Suprapubic skin (tissue), 4 donors: ENCODE measurements around the gene CYP26C1. TPM values are rescaled to one million over a fixed set of nuclear protein-coding genes. Genes with fewer than 3 reads are reported as not detected.

Source experiments
- DNase-seq, 2 donors: peaks; one replicate each; pipeline ENCODE4 v3.0.0-alpha.2; 2019; ENCODE audit warnings: low spot score in 2 of 2
- H3K27ac ChIP-seq: fragments of 200-600 bp; sonication (generic); one replicate; pipeline ENCODE4 v1.5.1; 2019
- H3K27me3 ChIP-seq: fragments of 200-600 bp; sonication (generic); one replicate; pipeline ENCODE4 v1.5.1; 2019
- H3K36me3 ChIP-seq: fragments of 200-600 bp; sonication (generic); one replicate; pipeline ENCODE4 v1.5.1; 2019
- H3K4me1 ChIP-seq: fragments of 200-600 bp; sonication (generic); one replicate; pipeline ENCODE4 v1.5.1; 2019
- H3K4me3 ChIP-seq: fragments of 200-600 bp; sonication (generic); one replicate; pipeline ENCODE4 v1.5.1; 2019; ENCODE audit warnings: mild to moderate bottlenecking
- H3K9me3 ChIP-seq: fragments of 200-600 bp; sonication (generic); one replicate; pipeline ENCODE4 v1.5.1; 2019
- CTCF ChIP-seq, 2 donors: fragments of 200-600 bp in 1 of 2; fragments of 450-650 bp in 1 of 2; sonication (generic) in 1 of 2; IDR thresholded peaks; one replicate each; pipeline ENCODE4 v1.5.1; 2016 to 2019; ENCODE audit warnings: antibody characterized with exemption in 2 of 2, mild to moderate bottlenecking in 1 of 2, moderate library complexity in 1 of 2
- EP300 ChIP-seq: sonication (generic); formaldehyde crosslinking; IDR thresholded peaks from one replicate; pipeline ENCODE4 v1.6.1; 2017; ENCODE audit warnings: antibody characterized with exemption
- POLR2A ChIP-seq, 2 donors: fragments of 450-650 bp; IDR thresholded peaks; one replicate each; pipeline ENCODE4 v1.6.1; 2017; ENCODE audit warnings: antibody characterized with exemption in 2 of 2, mild to moderate bottlenecking in 2 of 2, moderate library complexity in 2 of 2
- POLR2AphosphoS5 ChIP-seq, 3 donors: sonication (generic); formaldehyde crosslinking; IDR thresholded peaks; one replicate each; pipeline ENCODE4 v1.6.1; 2017; ENCODE audit warnings: antibody characterized with exemption in 3 of 3
- WGBS: methylation state at CpG from one replicate; pipeline ENCODE4 v1.1.5; 2018; 5-methylcytosine and 5-hydroxymethylcytosine counted together
- total RNA-seq, 4 donors: library from RNA; depleted of rRNA; stranded (reverse); fragments of >200 nt; gene quantifications; one replicate each; pipeline ENCODE4 v1.1.0, GENCODE V29; 2016

The CYP26C1 gene
- total RNA-seq, 4 donors from 2014 or later = 0.21 TPM; not detected in 3

DNA sequence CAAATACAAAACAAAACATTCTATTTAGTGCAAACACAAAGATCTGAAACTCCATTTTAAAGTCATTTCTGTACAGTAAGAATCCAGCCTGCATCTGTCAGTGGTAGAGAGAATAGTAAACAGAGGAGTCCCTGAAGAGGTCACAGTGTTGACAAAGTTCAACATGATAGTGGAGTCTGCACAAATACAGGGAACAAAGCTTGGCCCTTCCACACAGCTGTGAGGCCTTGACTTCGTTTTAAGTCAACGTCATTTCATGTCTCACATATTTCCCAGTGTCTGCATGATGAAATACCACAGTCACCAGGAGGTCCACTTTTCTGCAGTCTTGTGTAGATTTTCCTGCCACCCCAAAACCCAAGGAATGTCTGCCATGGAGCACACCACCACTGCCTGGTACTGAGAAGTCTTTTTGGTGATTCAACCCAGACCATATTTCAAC lies 46.1 kb downstream of the CYP26C1 start:
- Histone ChIP-seq H3K4me3 (no peak overlapping the region), H3K27me3 (no peaks in the 10 kb centered on the region), H3K36me3 (no peaks in the 10 kb centered on the region), H3K9me3 (no peaks in the 10 kb centered on the region), H3K4me1 (no peaks in the 10 kb centered on the region), H3K27ac (no peak overlapping the region)
- WGBS = 55% methylated on average over 2 of the region's 2 CpGs
- TF ChIP-seq EP300 (no peak), POLR2A (IDR thresholded peaks at IDR 0.05) (no peak), POLR2AphosphoS5 (IDR thresholded peaks at IDR 0.05) (no peak), CTCF (IDR thresholded peaks at IDR 0.05) (no peak)
- no peak for DNase-seq

- peaks cover 11% of the 10 kb centered on the region for H3K27me3 ChIP-seq
- no peaks in the 10 kb centered on the region for H3K4me1 ChIP-seq
- DNase-seq = no peak
- WGBS = 89% methylated on average over 3 of the region's 3 CpGs
- H3K4me3 ChIP-seq = no peak overlapping the region
- TF ChIP-seq CTCF (IDR thresholded peaks at IDR 0.05) (no peak), POLR2A (IDR thresholded peaks at IDR 0.05) (no peak), EP300 (no peak), POLR2AphosphoS5 (IDR thresholded peaks at IDR 0.05) (no peak)
- no peaks in the 10 kb centered on the region for H3K36me3 ChIP-seq
- no peaks in the 10 kb centered on the region for H3K9me3 ChIP-seq
- no peak overlapping the region for H3K27ac ChIP-seq
Observed at GRCh38 chr10:93110472-93111146, 50.0 kb downstream of the CYP26C1 start.

DNA sequence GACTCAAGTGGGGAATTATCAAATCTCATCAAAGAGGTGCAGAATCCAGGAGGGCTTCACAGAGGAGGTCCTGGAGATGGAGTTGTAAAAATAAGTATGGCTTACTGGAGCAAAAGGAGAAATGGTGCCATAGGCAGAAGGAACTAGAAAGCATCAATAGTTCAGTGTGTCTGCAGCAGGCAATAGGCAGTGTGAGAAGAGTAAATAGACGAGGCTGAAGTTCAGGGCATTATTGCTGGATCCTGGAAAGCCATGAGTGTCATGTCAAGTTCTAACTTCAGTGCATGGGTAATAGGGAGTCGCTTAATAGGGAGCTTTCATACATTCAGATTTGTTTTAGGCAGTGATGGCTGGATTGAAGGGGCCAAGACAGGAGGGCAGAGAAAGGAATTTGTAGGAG lies 52.4 kb downstream of the CYP26C1 start:
- H3K27ac ChIP-seq = no peak overlapping the region
- 70% methylated on average over 2 of the region's 2 CpGs for WGBS
- H3K36me3 ChIP-seq = no peaks in the 10 kb centered on the region
- H3K4me1 ChIP-seq = no peaks in the 10 kb centered on the region
- no peak for TF ChIP-seq EP300
- TF ChIP-seq CTCF (IDR thresholded peaks at IDR 0.05) = no peak
- TF ChIP-seq POLR2A (IDR thresholded peaks at IDR 0.05) = no peak
- TF ChIP-seq POLR2AphosphoS5 (IDR thresholded peaks at IDR 0.05) = no peak
- H3K9me3 ChIP-seq = no peaks in the 10 kb centered on the region
- H3K4me3 ChIP-seq = no peak overlapping the region
- peaks cover 11% of the 10 kb centered on the region for H3K27me3 ChIP-seq
- DNase-seq = no peak

DNA sequence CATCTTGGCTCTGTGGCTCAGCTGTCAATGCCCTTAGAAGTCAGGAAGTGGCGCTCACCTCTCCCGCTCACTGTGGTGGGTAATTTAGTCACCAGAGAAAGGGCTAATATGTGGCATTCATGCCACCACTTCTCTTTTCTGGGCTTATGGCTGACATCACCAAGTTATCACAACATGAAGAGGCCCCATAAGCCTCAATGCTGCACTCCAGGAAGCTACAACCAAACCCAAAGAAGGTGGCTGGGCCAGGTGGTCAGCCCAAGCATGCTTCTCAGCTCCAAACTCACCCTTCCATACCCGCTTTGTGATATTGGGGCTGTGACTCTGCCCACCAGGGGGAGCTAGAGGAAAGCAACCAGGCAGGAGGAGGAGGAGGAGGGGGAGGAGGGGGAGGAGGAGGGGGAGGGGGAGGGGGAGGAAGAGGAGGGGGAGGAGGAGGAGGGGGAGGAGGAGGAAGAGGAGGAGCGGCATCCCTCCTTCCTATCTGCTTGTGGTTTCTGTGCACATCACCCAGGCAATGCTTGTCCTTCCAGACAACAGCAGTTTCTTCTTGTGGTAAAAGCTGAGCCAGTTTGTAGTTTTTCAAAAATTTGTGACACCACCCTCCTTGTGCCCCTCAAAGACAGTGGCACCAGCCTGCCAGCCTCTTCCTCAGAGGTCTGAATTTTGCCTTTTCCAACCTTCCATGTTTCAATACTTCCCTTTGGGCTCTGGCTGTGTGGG lies 55.2 kb downstream of the CYP26C1 start:
- Histone ChIP-seq H3K4me3 (no peak overlapping the region), H3K4me1 (no peaks in the 10 kb centered on the region), H3K27me3 (peaks cover 13% of the 10 kb centered on the region), H3K9me3 (no peaks in the 10 kb centered on the region), H3K36me3 (no peaks in the 10 kb centered on the region), H3K27ac (no peak overlapping the region)
- 60% methylated on average over 4 of the region's 4 CpGs for WGBS
- TF ChIP-seq POLR2AphosphoS5 (IDR thresholded peaks at IDR 0.05) (no peak), CTCF (IDR thresholded peaks at IDR 0.05) (peak in 1 of 2 donors; percentile 33)
- peak in 1 of 2 donors; percentile 69 for DNase-seq

Other genes with a start within 250 kb of the CYP26C1 start
- gene EXOC6, start 212.3 kb upstream of the CYP26C1 start, total RNA-seq = 1 to 10 TPM; 5.0 to 9.3 (median 8.3) TPM
- under 1 TPM in 1 of 4 donors, not detected in 3; 0.89 TPM for gene CYP26A1, start 13.1 kb downstream of the CYP26C1 start, total RNA-seq